Fibroblast of lung (primary cell): ENCODE data around the gene ZC3H12D. TPM values are rescaled to one million over a fixed set of nuclear protein-coding genes. Genes with fewer than 3 reads are reported as not detected.

Experiments
- DNase-seq, 2 donors: peaks; one replicate each; pipeline versions ENCODE4 v3.0.0 to v3.0.0-alpha.2; 2010; ENCODE audit warnings: low read depth in 2 of 2
- H2AFZ ChIP-seq: 2 replicates; pipeline ENCODE4 v1.5.1; 2012; ENCODE audit warnings: low read length, control low read depth, inconsistent platforms
- H3K27ac ChIP-seq: 2 replicates; pipeline ENCODE4 v1.5.1; 2011; ENCODE audit warnings: low read length, control low read depth; ENCODE audit not compliant: insufficient read depth
- H3K27me3 ChIP-seq: 2 replicates; pipeline ENCODE4 v1.5.1; 2011; ENCODE audit warnings: mild to moderate bottlenecking, low read length; ENCODE audit not compliant: control insufficient read depth, insufficient read depth
- H3K36me3 ChIP-seq: 2 replicates; pipeline ENCODE4 v1.5.1; 2011; ENCODE audit warnings: low read length; ENCODE audit not compliant: control insufficient read depth, insufficient read depth
- H3K4me1 ChIP-seq: 2 replicates; pipeline ENCODE4 v1.5.1; 2011; ENCODE audit warnings: low read length; ENCODE audit not compliant: control insufficient read depth, insufficient read depth; ENCODE audit errors: extremely low read depth
- H3K4me2 ChIP-seq: 2 replicates; pipeline ENCODE4 v1.5.1; 2011; ENCODE audit warnings: low read length, control low read depth; ENCODE audit not compliant: insufficient read depth; ENCODE audit errors: extremely low read depth
- H3K4me3 ChIP-seq, 4 experiments: fragments of 200-600 bp in 1 of 4; sonication (generic) in 1 of 4; replicated peaks in 1 of 4; 2 replicates each; pipeline ENCODE4 v1.5.1; 2011 to 2016; ENCODE audit warnings: low read length in 4 of 4, low read depth in 3 of 4, mild to moderate bottlenecking in 3 of 4, control low read depth in 2 of 4, inconsistent platforms in 1 of 4, mixed read lengths in 1 of 4; ENCODE audit not compliant: insufficient read depth in 1 of 4; ENCODE audit errors: control extremely low read depth in 1 of 4
- H3K79me2 ChIP-seq: 2 replicates; pipeline ENCODE4 v1.5.1; 2012; ENCODE audit warnings: mild to moderate bottlenecking, low read length, inconsistent platforms; ENCODE audit not compliant: control insufficient read depth, insufficient read depth
- H3K9ac ChIP-seq: 2 replicates; pipeline ENCODE4 v1.5.1; 2011; ENCODE audit warnings: mild to moderate bottlenecking, low read length, control low read depth; ENCODE audit not compliant: insufficient read depth
- H3K9me3 ChIP-seq: 2 replicates; pipeline ENCODE4 v1.5.1; 2012; ENCODE audit warnings: low read depth, low read length; ENCODE audit not compliant: control insufficient read depth, insufficient read depth
- H4K20me1 ChIP-seq: 2 replicates; pipeline ENCODE4 v1.5.1; 2011; ENCODE audit warnings: low read length; ENCODE audit not compliant: control insufficient read depth, insufficient read depth; ENCODE audit errors: extremely low read depth
- EZH2 ChIP-seq: IDR thresholded peaks from 2 replicates; pipeline ENCODE4 v1.5.1; 2012; ENCODE audit warnings: low read length, control low read depth, mild to moderate bottlenecking; ENCODE audit errors: missing control alignments
- polyA plus RNA-seq, 2 donors: library from polyadenylated mRNA; depleted of rRNA in 1 of 2; stranded (reverse) in 1 of 2; unstranded in 1 of 2; fragments of >200 nt; gene quantifications; 2 replicates each; pipeline ENCODE4 v1.2.1, GENCODE V29; 2011 to 2012; ENCODE audit warnings: missing spikeins in 1 of 2
- total RNA-seq: library from RNA; depleted of rRNA; stranded (reverse); fragments of >200 nt; gene quantifications from 2 replicates; pipeline ENCODE4 v1.2.1, GENCODE V29; 2014
- TF ChIP-seq, protein P1 (sequence below), 2 donors: IDR thresholded peaks in 1 of 2; conservative IDR thresholded peaks in 1 of 2; 1 replicate in 1 of 2; 2 replicates in 1 of 2; pipeline ENCODE4 v1.5.1; 2011 to 2012; ENCODE audit warnings: low read length in 2 of 2, control low read depth in 1 of 2, inconsistent platforms in 1 of 2, low read depth in 1 of 2, mild to moderate bottlenecking in 1 of 2

Gene ZC3H12D
- total and polyA plus RNA-seq, 2 donors (not counting 1 experiment from before 2014, with no cell fraction given), result 0.01 to 0.17 TPM

DNA sequence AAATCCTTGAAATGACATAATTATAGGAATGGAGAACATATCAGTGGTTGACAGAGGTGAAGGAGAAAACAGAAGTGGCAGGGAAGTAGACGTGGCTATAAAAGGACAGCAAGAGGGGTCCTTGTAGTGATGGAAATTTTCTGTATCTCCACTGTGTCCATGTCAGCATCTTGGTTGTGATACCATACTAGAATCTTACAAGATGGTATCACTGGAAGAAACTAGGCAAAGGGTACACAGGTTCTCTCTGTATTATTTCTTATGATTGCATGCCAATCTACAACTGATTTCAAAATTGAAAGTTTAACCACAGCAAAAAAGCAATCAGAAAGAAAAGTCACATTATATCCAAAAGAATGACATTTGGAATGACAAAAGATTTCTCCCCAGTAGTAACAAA lies 16.4 kb upstream of the ZC3H12D start:
- no peak for DNase-seq
- Histone ChIP-seq H3K9ac (no peak overlapping the region), H3K4me3 (no peak overlapping the region), H4K20me1 (no peaks in the 10 kb centered on the region), H3K4me1 (peaks cover 3% of the 10 kb centered on the region), H2AFZ (no peak overlapping the region), H3K79me2 (no peaks in the 10 kb centered on the region), H3K36me3 (no peaks in the 10 kb centered on the region), H3K27ac (no peak overlapping the region), H3K27me3 (no peaks in the 10 kb centered on the region), H3K4me2 (no peak overlapping the region), H3K9me3 (no peaks in the 10 kb centered on the region)
- TF ChIP-seq, protein P1, sequence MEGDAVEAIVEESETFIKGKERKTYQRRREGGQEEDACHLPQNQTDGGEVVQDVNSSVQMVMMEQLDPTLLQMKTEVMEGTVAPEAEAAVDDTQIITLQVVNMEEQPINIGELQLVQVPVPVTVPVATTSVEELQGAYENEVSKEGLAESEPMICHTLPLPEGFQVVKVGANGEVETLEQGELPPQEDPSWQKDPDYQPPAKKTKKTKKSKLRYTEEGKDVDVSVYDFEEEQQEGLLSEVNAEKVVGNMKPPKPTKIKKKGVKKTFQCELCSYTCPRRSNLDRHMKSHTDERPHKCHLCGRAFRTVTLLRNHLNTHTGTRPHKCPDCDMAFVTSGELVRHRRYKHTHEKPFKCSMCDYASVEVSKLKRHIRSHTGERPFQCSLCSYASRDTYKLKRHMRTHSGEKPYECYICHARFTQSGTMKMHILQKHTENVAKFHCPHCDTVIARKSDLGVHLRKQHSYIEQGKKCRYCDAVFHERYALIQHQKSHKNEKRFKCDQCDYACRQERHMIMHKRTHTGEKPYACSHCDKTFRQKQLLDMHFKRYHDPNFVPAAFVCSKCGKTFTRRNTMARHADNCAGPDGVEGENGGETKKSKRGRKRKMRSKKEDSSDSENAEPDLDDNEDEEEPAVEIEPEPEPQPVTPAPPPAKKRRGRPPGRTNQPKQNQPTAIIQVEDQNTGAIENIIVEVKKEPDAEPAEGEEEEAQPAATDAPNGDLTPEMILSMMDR (conservative IDR thresholded peaks at IDR 0.05 in 1 of 2, IDR thresholded peaks at IDR 0.05 in 1 of 2; ENCODE audit: low read depth in 1 of 2, low read length in 2 of 2), result no peak
- TF ChIP-seq EZH2, result no peak

- no peak for DNase-seq
- Histone ChIP-seq H2AFZ (no peak overlapping the region), H3K4me3 (no peak overlapping the region)
These were observed 15.3 kb upstream of the ZC3H12D start for GRCh38 chr6:149500096-149500495.

DNA sequence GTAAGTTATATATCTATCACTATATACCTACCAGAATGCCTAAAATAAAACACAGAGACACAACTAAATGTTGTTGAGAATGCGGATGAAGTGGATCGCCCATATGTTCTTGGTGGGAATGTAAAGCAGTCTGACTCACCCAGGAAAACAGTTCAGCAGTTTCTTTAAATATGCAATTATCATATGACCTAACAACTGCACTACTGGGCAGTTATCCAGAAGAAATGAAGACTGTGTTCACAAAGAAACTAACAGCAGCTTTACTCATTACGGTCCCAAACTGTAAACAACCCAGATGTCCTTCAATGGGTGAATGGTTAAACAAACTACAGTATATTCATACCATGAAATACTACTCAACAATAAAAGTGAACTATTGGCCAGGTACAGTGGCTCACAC lies 14.3 kb upstream of the ZC3H12D start:
- no peak overlapping the region for H3K4me3 ChIP-seq
- H2AFZ ChIP-seq, result no peak overlapping the region
- peaks cover 3% of the 10 kb centered on the region for H3K4me1 ChIP-seq
- H3K4me2 ChIP-seq, result no peak overlapping the region
- DNase-seq, result peak; percentile 86 to 98
- no peaks in the 10 kb centered on the region for H3K9me3 ChIP-seq
- no peaks in the 10 kb centered on the region for H3K79me2 ChIP-seq
- TF ChIP-seq, protein P1 (conservative IDR thresholded peaks at IDR 0.05 in 1 of 2, IDR thresholded peaks at IDR 0.05 in 1 of 2; ENCODE audit: low read depth in 1 of 2, low read length in 2 of 2), result no peak
- no peak for TF ChIP-seq EZH2
- H3K36me3 ChIP-seq, result no peaks in the 10 kb centered on the region
- no peaks in the 10 kb centered on the region for H3K27me3 ChIP-seq
- H4K20me1 ChIP-seq, result no peaks in the 10 kb centered on the region
- no peak overlapping the region for H3K27ac ChIP-seq
- no peak overlapping the region for H3K9ac ChIP-seq

More at GRCh38 chr6:149500096-149500495, 15.3 kb upstream of the ZC3H12D start:
- Histone ChIP-seq H3K27ac (no peak overlapping the region), H3K4me1 (peaks cover 3% of the 10 kb centered on the region), H3K9ac (no peak overlapping the region), H3K4me2 (no peak overlapping the region), H3K79me2 (no peaks in the 10 kb centered on the region), H4K20me1 (no peaks in the 10 kb centered on the region), H3K9me3 (no peaks in the 10 kb centered on the region), H3K27me3 (no peaks in the 10 kb centered on the region), H3K36me3 (no peaks in the 10 kb centered on the region)
- TF ChIP-seq, protein P1 (conservative IDR thresholded peaks at IDR 0.05 in 1 of 2, IDR thresholded peaks at IDR 0.05 in 1 of 2; ENCODE audit: low read depth in 1 of 2, low read length in 2 of 2), result no peak
- TF ChIP-seq EZH2, result no peak
